Body of pancreas (tissue), 4 donors: ENCODE data around the gene GDPGP1.

Experiments
- POLR2A ChIP-seq, 3 donors: fragments of 450-650 bp; IDR thresholded peaks; one replicate each; pipeline ENCODE4 v1.6.1; 2016; ENCODE audit warnings: antibody characterized with exemption in 3 of 3, mild to moderate bottlenecking in 2 of 3
- TF ChIP-seq, protein P1 (sequence below), 7 experiments: fragments of 450-650 bp in 4 of 7; fragments of 200-600 bp in 3 of 7; sonication (generic) in 3 of 7; IDR thresholded peaks; one replicate each; pipeline ENCODE4 v1.5.1; 2016 to 2019; ENCODE audit warnings: antibody characterized with exemption in 7 of 7

DNA sequence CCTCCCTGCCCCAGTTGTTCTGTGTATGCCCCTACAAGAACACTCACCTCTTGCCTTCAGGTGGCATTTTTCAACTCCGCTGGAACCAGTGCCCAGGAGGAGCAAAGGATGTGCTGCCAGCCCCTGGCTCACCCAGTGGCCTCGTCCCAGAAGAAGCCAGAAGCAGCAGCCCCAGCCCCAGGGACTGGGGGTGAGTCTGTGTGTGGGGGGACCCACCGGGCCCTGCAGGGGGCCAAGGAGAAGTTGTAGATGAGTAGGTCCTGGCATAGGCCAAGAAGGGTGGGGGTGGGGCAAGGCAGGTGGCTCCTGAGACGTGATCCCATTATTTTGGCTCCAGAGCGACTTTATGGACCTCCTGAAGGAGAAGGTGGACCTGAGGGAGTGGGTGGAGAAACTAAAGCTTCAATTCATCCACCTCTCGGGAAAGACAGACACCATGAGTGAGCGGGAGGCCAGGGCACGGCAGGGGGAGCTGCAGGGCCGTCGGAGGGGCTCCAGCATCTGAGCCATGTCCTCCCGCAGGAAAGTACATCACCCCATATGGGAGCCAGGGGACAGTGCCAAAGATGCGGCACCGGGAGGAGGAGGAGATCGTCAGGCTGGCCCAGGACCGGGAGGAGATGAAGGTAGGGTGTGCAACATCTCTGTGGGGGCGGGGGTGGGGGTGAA lies 60.7 kb downstream of the GDPGP1 start:
- TF ChIP-seq, protein P1, sequence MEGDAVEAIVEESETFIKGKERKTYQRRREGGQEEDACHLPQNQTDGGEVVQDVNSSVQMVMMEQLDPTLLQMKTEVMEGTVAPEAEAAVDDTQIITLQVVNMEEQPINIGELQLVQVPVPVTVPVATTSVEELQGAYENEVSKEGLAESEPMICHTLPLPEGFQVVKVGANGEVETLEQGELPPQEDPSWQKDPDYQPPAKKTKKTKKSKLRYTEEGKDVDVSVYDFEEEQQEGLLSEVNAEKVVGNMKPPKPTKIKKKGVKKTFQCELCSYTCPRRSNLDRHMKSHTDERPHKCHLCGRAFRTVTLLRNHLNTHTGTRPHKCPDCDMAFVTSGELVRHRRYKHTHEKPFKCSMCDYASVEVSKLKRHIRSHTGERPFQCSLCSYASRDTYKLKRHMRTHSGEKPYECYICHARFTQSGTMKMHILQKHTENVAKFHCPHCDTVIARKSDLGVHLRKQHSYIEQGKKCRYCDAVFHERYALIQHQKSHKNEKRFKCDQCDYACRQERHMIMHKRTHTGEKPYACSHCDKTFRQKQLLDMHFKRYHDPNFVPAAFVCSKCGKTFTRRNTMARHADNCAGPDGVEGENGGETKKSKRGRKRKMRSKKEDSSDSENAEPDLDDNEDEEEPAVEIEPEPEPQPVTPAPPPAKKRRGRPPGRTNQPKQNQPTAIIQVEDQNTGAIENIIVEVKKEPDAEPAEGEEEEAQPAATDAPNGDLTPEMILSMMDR (IDR thresholded peaks at IDR 0.05), result peak in 3 of 7 experiments; percentile 28 to 46 (median 31)
- TF ChIP-seq POLR2A (IDR thresholded peaks at IDR 0.05), result peak in 1 of 3 donors; percentile 1
